HUES64 (cell line): Measurements from ENCODE around the gene ETDC.

Experiments used
- H3K27ac ChIP-seq: 2 replicates; pipeline ENCODE4 v1.7.0; 2013; ENCODE audit warnings: low read depth, low read length, inconsistent platforms
- H3K27me3 ChIP-seq: 2 replicates; pipeline ENCODE4 v1.6.1; 2013; ENCODE audit warnings: mild to moderate bottlenecking, low read length; ENCODE audit not compliant: insufficient read depth
- H3K36me3 ChIP-seq: 2 replicates; pipeline ENCODE4 v1.6.1; 2013; ENCODE audit warnings: mild to moderate bottlenecking, low read length; ENCODE audit not compliant: insufficient read depth
- H3K4me1 ChIP-seq: 2 replicates; pipeline ENCODE4 v1.6.1; 2013; ENCODE audit warnings: mild to moderate bottlenecking, low read length, moderate library complexity; ENCODE audit not compliant: insufficient read depth
- H3K4me3 ChIP-seq: 2 replicates; pipeline ENCODE4 v1.5.1; 2013; ENCODE audit warnings: mild to moderate bottlenecking, low read length, moderate library complexity
- H3K9ac ChIP-seq: 2 replicates; pipeline ENCODE4 v1.6.1; 2013; ENCODE audit warnings: mild to moderate bottlenecking, low read depth, low read length
- H3K9me3 ChIP-seq: 2 replicates; pipeline ENCODE4 v1.6.1; 2013; ENCODE audit warnings: low read depth, low read length; ENCODE audit not compliant: insufficient read depth
- WGBS: fragments of 150-250, 120-280 bp; methylation state at CpG from one replicate; pipeline ENCODE4 v1.1.7; 2013; ENCODE audit warnings: missing lambda C conversion rate; 5-methylcytosine and 5-hydroxymethylcytosine counted together

ETDC gene

GRCh38 chrX:135346975-135347374 lies 37.7 kb downstream of the ETDC start:
- Histone ChIP-seq H3K36me3 (peaks cover 38% of the 10 kb centered on the region), H3K4me1 (no peaks in the 10 kb centered on the region)
- WGBS = 86% methylated on average over 6 of the region's 6 CpGs

GRCh38 chrX:135347381-135348016 lies 38.2 kb downstream of the ETDC start:
- Histone ChIP-seq H3K9me3 (no peaks in the 10 kb centered on the region), H3K9ac (no peak overlapping the region), H3K27ac (no peak overlapping the region), H3K4me1 (no peaks in the 10 kb centered on the region), H3K4me3 (no peak overlapping the region), H3K27me3 (no peaks in the 10 kb centered on the region), H3K36me3 (peaks cover 41% of the 10 kb centered on the region)

More at GRCh38 chrX:135346975-135347374, 37.7 kb downstream of the ETDC start:
- Histone ChIP-seq H3K9me3 (no peaks in the 10 kb centered on the region), H3K27ac (no peak overlapping the region), H3K27me3 (no peaks in the 10 kb centered on the region), H3K4me3 (no peak overlapping the region), H3K9ac (no peak overlapping the region)

GRCh38 chrX:135354288-135354687 lies 45.0 kb downstream of the ETDC start:
- Histone ChIP-seq H3K4me1 (no peaks in the 10 kb centered on the region), H3K9ac (no peak overlapping the region), H3K4me3 (no peak overlapping the region), H3K9me3 (no peaks in the 10 kb centered on the region), H3K27me3 (no peaks in the 10 kb centered on the region), H3K36me3 (peaks cover 25% of the 10 kb centered on the region), H3K27ac (no peak overlapping the region)
